Medulla oblongata (tissue), 1 donor: ENCODE data around the gene PLEKHG3.

Experiments
- DNase-seq: peaks from one replicate; pipeline ENCODE4 v3.0.0-alpha.2; 2015; ENCODE audit errors: extremely low spot score

Gene PLEKHG3

DNA sequence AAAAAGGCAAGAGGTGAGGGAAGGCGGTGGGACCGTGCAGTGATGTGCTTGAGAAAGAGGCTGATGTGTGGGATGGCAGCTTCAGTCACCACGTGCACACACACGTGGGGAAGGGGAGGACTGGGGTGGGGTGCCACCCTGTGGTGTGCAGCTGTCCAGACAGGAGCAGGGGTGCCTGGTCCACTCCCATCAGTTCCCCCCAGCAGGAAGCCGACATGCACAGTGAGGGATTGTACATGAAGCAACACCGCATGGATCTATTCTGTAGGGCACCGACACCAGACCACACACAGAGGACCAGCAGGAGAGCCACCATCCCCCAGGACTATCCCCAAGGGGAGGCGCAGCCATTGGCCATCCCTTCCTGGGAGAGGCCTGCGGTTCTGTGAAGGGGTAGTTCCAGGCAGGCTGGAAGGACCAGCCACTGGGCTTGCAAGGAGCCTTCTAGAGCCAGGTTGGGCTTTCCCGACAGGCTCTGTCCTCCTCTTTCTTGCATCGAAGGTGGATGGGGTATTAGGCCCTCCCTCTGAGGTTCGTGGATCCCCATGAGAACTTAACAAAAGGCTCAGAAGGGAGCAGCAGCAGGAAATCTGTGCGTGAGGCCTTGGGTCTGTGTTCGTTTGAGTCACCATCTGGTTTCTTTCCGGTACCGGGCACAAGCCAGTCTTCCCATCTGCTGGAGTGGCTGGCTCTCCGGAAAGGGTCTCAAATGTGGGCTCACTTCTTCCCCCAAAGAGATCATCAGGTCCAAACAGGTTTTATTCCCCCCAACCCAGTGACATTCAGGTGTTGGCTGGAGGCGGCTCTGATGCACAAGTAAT lies 59.8 kb downstream of the PLEKHG3 start:
- DNase-seq: peak; percentile 45

DNA sequence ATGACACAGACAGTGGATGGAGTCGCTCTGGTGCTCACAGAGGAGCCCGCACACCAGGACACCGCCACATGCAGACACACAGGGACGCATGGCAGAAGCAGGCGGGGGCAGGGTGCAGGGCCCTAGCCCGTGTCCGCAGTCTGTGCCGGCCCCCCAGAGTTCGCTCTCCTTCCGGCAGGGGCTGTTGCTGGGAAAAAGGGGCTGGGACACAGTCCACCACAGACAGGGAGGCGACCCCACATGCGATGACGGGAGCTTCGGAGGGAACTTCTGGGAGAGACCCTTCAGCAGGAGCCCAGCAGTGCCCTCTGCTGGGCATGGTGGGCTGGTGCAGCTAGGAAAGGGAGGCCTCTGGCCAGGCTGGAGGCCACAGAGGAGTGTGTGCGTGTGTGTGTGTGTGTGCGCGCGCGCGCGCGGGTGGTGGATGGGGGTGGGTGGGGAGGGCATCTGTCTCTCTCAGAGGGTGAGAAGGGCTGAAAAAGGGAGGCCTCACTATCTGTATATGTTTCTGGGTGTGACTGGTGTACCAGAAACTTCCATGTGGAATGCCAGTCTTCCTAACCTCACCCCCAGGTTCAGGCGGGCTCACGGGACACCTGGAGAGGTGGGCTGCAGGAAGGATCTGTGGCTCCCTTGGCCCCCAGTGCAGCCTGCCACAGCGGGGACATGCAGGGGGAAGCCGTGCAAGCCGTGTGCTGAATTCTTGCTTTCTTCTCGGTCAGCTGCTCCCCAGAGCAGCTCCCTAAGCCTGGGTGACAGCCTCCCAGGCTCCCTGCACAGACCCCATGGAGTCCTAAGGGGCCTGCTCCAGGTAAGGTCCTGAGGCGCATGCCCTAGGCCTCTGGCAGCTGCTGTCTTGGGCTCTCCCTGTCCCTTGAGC lies 60.7 kb downstream of the PLEKHG3 start:
- peak; percentile 92 for DNase-seq

GRCh38 chr14:64765740-64766302 lies 61.6 kb downstream of the PLEKHG3 start:
- no peak for DNase-seq

GRCh38 chr14:64766430-64767151 lies 62.4 kb downstream of the PLEKHG3 start:
- no peak for DNase-seq

DNA sequence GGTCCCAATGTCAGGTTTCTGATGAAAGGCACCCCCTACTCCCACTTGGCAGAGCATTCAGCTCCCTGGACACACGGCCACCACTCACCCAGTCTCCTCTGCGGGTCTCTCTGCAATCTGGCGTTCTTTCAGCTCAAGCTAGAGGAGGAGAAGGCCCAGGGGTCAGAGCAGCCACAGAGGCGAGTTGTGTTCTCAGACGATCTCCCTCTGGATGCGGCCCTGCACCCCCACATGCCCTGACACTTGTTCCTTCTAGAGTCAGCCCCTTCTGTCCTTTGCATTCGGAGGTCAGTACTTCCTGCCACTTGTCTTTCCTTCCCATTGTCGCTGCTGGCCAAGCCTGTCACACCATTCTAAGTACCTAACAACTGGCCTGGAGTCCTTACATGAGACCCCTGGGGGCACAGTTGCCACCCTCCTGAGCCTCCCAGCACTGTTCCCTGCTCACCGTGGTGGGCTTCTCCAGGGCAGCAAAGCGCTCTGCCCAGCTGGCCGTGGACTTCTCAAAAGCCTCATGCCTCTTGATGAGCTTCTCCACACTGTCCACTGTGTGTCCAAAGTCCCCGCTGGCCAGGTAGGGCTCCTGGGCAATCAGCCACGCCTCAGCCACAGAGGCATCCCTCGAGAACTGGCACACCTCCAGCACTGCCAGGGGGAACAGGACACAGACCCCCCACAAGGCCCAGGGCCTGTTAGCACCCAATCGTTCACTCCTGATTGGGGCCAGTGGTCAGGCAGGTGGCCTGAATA lies 63.2 kb downstream of the PLEKHG3 start:
- no peak for DNase-seq

DNA sequence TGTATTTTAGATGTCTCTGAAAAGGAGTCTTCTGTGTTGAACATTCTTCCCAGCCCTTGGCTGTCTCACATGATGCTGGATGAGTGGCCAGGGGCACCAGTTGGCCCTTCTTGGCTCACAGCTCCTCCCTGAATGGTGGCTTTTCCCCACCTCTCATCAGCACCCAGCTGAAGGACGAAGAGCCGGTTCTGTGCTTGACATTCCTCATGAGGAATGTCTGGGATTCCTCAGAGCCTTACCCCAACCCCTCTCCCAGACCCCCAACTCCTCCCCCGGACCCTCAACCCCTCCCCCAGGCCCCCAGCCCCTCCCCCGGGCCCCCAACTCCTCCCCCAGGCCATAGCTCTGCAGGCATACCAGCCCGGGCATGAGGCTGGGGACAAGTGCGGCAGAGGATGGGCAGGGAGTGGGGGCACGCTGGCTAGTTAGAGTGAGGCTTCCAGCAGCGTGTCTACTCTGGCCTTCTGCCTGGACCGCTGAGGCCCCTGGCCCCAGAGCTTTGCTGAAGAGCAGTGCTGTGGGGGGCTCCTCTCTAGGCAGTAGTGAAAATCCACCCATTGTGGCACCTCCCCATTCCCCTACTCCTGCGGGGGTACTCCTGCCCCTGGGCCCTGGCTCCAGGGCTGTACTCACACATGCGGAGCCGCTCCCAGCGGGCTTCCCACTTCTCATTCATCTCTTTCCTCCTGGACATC lies 64.3 kb downstream of the PLEKHG3 start:
- no peak for DNase-seq

- DNase-seq: no peak
These were observed 65.1 kb downstream of the PLEKHG3 start for GRCh38 chr14:64769096-64770020.

DNA sequence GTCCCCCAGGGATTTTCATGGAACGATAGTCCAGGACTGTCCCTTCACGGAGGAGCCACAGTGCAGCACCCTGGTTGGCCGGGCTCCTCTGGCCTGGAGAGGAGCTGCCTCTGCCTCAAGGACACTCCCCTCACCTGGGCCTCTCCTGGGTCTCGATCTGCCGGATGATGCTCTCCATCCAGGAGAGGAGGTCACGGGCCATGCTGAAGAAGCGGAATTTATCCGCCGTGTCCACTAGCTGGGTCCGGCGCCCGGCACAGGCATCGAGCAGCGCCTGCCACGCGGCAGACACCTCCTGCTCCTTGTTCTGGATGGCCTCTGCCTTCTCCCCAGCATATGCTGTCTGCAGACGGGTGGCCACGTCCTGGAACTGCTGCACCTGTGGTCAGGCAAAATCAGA lies 66.5 kb downstream of the PLEKHG3 start:
- no peak for DNase-seq

GRCh38 chr14:64771161-64771560 lies 66.9 kb downstream of the PLEKHG3 start:
- DNase-seq: no peak

DNA sequence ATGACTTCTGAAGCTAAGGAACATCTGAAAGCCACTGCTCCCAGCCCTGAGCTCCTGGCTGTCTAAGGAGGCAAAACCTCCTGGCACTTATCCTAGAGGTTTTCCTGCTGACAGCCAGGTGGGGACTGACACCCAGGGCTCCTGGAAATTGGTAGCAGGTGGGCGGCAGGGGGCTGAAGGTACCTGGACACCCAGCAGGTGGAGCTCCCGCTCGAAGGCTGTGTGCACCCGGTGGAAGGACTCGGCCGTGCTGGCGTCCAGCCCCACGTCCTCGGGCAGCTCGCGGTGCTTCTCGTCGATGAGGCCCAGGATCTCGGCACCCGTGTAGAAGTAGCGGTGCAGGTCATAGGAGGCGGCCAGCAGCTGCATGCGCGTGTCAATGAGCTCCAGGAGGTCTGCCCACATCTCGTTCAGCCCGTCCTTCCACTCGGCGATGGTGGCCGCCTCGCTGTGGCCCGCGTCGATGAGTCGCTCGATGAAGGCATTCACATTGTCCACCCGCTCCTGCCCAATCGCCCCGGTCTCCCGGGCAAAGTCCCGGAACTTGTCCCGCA lies 68.2 kb downstream of the PLEKHG3 start:
- DNase-seq: no peak

- no peak for DNase-seq
These were observed 68.8 kb downstream of the PLEKHG3 start for GRCh38 chr14:64773046-64773445.

GRCh38 chr14:64773577-64773976 lies 69.4 kb downstream of the PLEKHG3 start:
- DNase-seq: no peak

DNA sequence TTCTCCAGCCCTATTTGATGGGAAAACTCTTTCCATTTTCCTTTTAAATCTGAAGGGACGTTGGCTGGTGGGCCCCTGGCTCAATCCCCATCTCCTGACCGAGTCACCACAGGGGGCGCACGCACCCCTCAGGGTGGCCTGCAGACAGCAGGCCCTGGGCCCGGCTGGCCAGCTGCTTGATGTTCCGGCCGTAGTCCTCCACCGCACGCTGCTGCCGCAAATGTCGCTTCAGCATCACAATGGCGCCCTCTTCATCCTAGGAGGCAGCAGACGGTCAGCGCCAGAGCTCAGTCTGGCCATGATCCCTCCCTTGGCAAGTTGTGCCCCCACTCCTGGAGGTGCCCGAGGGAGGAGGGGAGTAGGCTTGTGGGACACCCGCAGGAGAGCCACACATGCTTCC lies 70.0 kb downstream of the PLEKHG3 start:
- DNase-seq: no peak

DNA sequence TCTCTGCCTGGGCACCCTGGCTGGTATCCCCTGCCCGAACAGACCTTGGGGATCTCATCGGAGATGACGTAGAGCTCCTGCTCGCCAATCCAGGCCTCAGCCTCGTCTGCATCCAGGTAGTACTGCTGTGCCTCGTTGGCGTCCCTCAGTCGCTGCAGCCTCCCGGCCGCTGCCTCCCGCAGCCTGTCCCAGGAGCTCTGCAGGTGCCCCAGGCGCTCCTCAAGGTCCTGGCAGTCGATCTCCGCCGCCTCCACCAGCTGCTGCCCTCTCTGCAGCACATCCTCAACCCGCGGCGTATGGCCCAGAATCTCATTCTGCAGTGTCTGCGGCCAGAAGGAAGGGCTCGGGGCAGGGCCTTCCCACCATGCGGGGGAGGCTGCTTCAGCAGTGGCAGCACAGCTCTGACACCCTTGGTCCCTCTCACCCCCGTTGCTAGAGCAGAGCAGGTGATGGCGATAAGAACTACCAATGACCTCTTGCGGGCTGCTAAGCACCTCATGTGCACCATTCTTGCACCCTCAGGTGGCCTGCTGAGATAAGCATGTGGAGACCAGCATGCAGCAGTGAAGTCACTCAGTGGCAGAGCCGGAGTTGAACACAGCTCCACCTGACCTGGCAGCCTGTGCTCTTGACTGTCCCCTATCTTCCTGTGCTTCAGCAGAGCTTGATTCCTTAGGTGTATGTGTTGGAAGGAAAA lies 71.0 kb downstream of the PLEKHG3 start:
- no peak for DNase-seq

DNA sequence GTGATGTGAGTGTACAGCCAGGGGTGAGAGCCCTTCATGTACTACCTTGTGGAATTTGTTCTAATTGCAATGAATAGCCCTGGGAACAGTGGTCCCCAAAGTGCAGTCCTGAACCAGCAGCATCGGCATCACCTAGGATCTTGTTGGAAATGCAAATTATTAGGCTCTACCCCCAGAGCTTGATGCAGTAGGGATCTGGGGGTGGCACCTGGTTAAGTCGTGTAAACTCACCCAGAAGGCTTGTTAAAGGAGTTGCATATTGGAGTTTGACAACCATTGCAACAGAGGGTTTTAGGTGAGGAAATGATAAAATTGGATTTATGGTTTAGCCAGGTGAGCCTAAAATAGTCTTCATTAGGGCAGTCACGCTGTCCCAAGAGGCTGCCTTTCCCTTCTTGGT lies 73.2 kb downstream of the PLEKHG3 start:
- no peak for DNase-seq

- DNase-seq: no peak
These were observed 74.0 kb downstream of the PLEKHG3 start for GRCh38 chr14:64778104-64778754.

DNA sequence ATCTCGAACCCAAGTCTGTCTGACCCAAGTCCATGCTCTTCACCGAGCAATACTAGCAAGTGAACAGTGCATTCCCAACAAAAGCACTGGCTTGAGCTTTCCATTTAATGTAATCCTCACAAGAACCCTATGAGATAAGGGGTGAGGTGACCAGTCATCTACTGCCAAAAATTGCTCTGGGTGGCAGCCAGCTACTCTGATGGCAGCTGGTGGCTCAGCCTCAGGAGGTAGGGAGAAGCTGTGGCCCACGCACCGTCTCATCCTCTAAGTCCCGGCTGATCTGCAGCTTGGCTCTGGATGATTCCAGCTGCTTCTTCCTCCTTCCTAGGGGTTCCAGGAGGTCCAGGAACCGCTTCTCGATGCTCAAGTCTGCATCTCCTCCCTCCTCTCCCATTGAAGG lies 75.2 kb downstream of the PLEKHG3 start:
- no peak for DNase-seq

GRCh38 chr14:64782196-64782595 lies 78.0 kb downstream of the PLEKHG3 start:
- no peak for DNase-seq
